Esophagus squamous epithelium (tissue), 4 donors: Measurements from ENCODE around the gene KCTD17.

ENCODE experiments used
- POLR2A ChIP-seq, 4 donors: fragments of 450-650 bp; IDR thresholded peaks; one replicate each; pipeline ENCODE4 v1.6.1; 2017; ENCODE audit warnings: antibody characterized with exemption in 4 of 4, mild to moderate bottlenecking in 4 of 4, moderate library complexity in 3 of 4
- TF ChIP-seq, protein P1 (sequence below), 6 experiments: fragments of 450-650 bp in 4 of 6; fragments of 200-600 bp in 2 of 6; sonication (generic) in 2 of 6; IDR thresholded peaks; one replicate each; pipeline ENCODE4 v1.5.1; 2016 to 2019; ENCODE audit warnings: antibody characterized with exemption in 6 of 6, mild to moderate bottlenecking in 4 of 6, moderate library complexity in 4 of 6

DNA sequence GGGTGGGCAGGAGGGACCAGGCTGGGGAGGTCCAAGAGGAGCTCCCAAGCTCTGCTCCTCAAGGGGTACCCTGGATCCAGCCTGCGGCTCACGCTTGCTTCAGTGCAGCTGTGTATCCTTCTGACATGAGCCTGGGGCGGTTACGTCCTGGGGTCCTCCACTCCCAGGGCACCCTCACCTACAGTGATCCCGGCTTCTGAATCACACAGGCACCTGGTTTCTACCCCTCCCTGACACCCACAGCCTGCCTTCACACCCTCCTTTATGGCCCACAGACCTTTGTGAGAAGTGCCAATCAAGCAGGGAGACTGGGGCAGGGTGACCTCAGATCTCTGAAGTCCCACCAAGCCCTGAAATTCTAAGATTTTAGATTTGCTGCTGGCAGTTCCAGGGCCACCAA is 30.5 kb upstream of the KCTD17 start:
- no peak for TF ChIP-seq POLR2A (IDR thresholded peaks at IDR 0.05)
- TF ChIP-seq, protein P1, sequence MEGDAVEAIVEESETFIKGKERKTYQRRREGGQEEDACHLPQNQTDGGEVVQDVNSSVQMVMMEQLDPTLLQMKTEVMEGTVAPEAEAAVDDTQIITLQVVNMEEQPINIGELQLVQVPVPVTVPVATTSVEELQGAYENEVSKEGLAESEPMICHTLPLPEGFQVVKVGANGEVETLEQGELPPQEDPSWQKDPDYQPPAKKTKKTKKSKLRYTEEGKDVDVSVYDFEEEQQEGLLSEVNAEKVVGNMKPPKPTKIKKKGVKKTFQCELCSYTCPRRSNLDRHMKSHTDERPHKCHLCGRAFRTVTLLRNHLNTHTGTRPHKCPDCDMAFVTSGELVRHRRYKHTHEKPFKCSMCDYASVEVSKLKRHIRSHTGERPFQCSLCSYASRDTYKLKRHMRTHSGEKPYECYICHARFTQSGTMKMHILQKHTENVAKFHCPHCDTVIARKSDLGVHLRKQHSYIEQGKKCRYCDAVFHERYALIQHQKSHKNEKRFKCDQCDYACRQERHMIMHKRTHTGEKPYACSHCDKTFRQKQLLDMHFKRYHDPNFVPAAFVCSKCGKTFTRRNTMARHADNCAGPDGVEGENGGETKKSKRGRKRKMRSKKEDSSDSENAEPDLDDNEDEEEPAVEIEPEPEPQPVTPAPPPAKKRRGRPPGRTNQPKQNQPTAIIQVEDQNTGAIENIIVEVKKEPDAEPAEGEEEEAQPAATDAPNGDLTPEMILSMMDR (IDR thresholded peaks at IDR 0.05): no peak
